ENCODE data around the gene PRDX5. TPM values are rescaled to one million over a fixed set of nuclear protein-coding genes. Genes with fewer than 3 reads are reported as not detected.

Gene PRDX5
- total RNA-seq, 4 donors from 2014 or later: 152 to 381 (median 265) TPM

- Histone ChIP-seq H3K27ac (no peak overlapping the region), H3K36me3 (no peaks in the 10 kb centered on the region), H3K9me3 (no peaks in the 10 kb centered on the region), H3K4me1 (peaks cover 21 to 41% (median 36%) of the 10 kb centered on the region in 4 donors), H3K4me3 (no peak overlapping the region), H3K27me3 (no peaks in the 10 kb centered on the region)
- intact Hi-C loops (cut with DNase I; ENCODE audit: low total_unique reads): no loop called here
- no peak for TF ChIP-seq POLR2AphosphoS5 (IDR thresholded peaks at IDR 0.05)
- TF ChIP-seq CTCF (IDR thresholded peaks at IDR 0.05): peak in 1 of 5 experiments; percentile 34
- WGBS, 2 donors (ENCODE audit: low coverage in 1 of 2): 73 to 81% methylated on average over 6 to 21 of the region's 25 CpGs
- no peak for DNase-seq
- in situ Hi-C loops (cut with MboI; ENCODE audit: low pct_ligation_motif_present in 1 of 4, low pct_unique_long_range_greater_than_20kb in 1 of 4, low sequenced_read_pairs in 3 of 4): no loop called here
Observed at GRCh38 chr11:64356498-64357411, 38.8 kb downstream of the PRDX5 start.

DNA sequence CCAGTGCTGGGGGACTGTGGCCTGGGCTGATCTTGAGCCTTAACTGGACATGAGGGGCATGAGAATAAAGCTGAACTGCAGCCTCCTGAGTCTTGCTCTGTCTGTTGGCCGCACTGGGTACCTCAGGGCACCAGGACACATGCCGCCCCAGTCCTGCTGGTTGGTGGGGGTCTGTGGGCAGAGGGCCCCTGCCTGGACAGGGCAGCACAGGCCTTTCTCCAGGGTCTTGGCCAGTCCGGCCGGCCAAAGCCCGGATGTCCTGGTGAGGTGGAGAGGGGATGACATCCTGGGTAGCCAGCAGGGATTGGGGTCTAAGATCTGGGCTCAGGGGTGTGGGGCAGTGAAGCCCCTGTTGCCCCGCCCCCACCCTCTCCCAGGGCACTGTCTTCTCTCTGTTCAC, 39.5 kb downstream of the PRDX5 start:
- TF ChIP-seq POLR2AphosphoS5 (IDR thresholded peaks at IDR 0.05) (no peak), POLR2A (IDR thresholded peaks at IDR 0.05) (no peak), EP300 (IDR thresholded peaks at IDR 0.05; ENCODE audit: low read depth) (no peak), CTCF (IDR thresholded peaks at IDR 0.05) (no peak)
- Histone ChIP-seq H3K27ac (peak overlapping the region in 2 of 4 donors; percentile 82 to 87), H3K36me3 (peaks cover 0 to 1% (median 0%) of the 10 kb centered on the region in 4 donors), H3K4me3 (no peak overlapping the region), H3K9me3 (no peaks in the 10 kb centered on the region), H3K4me1 (peaks cover 21 to 41% (median 36%) of the 10 kb centered on the region in 4 donors), H3K27me3 (no peaks in the 10 kb centered on the region)
- 91% methylated on average over 6 of the region's 6 CpGs; no CpG with 5 or more reads in 1 of the 2 donors for WGBS, 2 donors (ENCODE audit: low coverage in 1 of 2)
- no peak for DNase-seq
- in situ Hi-C loops (cut with MboI; ENCODE audit: low pct_ligation_motif_present in 1 of 4, low pct_unique_long_range_greater_than_20kb in 1 of 4, low sequenced_read_pairs in 3 of 4) (no loop called here), intact Hi-C loops (cut with DNase I; ENCODE audit: low total_unique reads) (no loop called here)

GRCh38 chr11:64357904-64358535, 40.1 kb downstream of the PRDX5 start:
- intact Hi-C loops (cut with DNase I; ENCODE audit: low total_unique reads): no loop called here
- Histone ChIP-seq H3K4me3 (peak overlapping the region in 3 of 4 donors; percentile 58 to 76 (median 73)), H3K9me3 (no peaks in the 10 kb centered on the region), H3K36me3 (peaks cover 0 to 7% (median 0%) of the 10 kb centered on the region in 4 donors), H3K27me3 (no peaks in the 10 kb centered on the region), H3K27ac (peak overlapping the region; percentile 82 to 92 (median 88)), H3K4me1 (peaks cover 21 to 41% (median 36%) of the 10 kb centered on the region in 4 donors)
- peak; percentile 32 for DNase-seq
- WGBS, 2 donors (ENCODE audit: low coverage in 1 of 2): 54% methylated on average over 13 of the region's 13 CpGs; no CpG with 5 or more reads in 1 of the 2 donors
- TF ChIP-seq POLR2AphosphoS5 (IDR thresholded peaks at IDR 0.05) (no peak), POLR2A (IDR thresholded peaks at IDR 0.05) (no peak), CTCF (IDR thresholded peaks at IDR 0.05) (no peak), EP300 (IDR thresholded peaks at IDR 0.05; ENCODE audit: low read depth) (no peak)
- in situ Hi-C loops (cut with MboI; ENCODE audit: low pct_ligation_motif_present in 1 of 4, low pct_unique_long_range_greater_than_20kb in 1 of 4, low sequenced_read_pairs in 3 of 4): no loop called here

- TF ChIP-seq CTCF (IDR thresholded peaks at IDR 0.05): peak in 1 of 5 experiments; percentile 10
- no peak for TF ChIP-seq POLR2A (IDR thresholded peaks at IDR 0.05)
- TF ChIP-seq EP300 (IDR thresholded peaks at IDR 0.05; ENCODE audit: low read depth): no peak
- no peak for TF ChIP-seq POLR2AphosphoS5 (IDR thresholded peaks at IDR 0.05)
- Histone ChIP-seq H3K36me3 (peaks cover 0 to 11% (median 2%) of the 10 kb centered on the region in 4 donors), H3K9me3 (no peaks in the 10 kb centered on the region), H3K27me3 (no peaks in the 10 kb centered on the region), H3K4me3 (peak overlapping the region; percentile 34 to 76 (median 66)), H3K4me1 (peaks cover 21 to 41% (median 36%) of the 10 kb centered on the region in 4 donors), H3K27ac (peak overlapping the region; percentile 82 to 92 (median 88))
- in situ Hi-C loops (cut with MboI; ENCODE audit: low pct_ligation_motif_present in 1 of 4, low pct_unique_long_range_greater_than_20kb in 1 of 4, low sequenced_read_pairs in 3 of 4) (no loop called here), intact Hi-C loops (cut with DNase I; ENCODE audit: low total_unique reads) (no loop called here)
- 13% methylated on average over 5 of the region's 7 CpGs; no CpG with 5 or more reads in 1 of the 2 donors for WGBS, 2 donors (ENCODE audit: low coverage in 1 of 2)
- DNase-seq: no peak
Observed at GRCh38 chr11:64358536-64358906, 40.6 kb downstream of the PRDX5 start.

All from transverse colon (tissue), 4 donors.